Measurements from ENCODE around the gene ARHGEF28. TPM values are rescaled to one million over a fixed set of nuclear protein-coding genes. Genes with fewer than 3 reads are reported as not detected.

The ARHGEF28 gene
- polyA plus RNA-seq, 2 donors, result 5.9 to 6.5 TPM

- Histone ChIP-seq H3K9me3 (ENCODE audit: control insufficient read depth in 2 of 2, insufficient read depth in 1 of 2, low read depth in 1 of 2, low read length in 1 of 2) (no peaks in the 10 kb centered on the region), H3K27ac (ENCODE audit: low read depth in 2 of 2, low read length in 1 of 2) (no peak overlapping the region), H3K36me3 (ENCODE audit: control insufficient read depth in 2 of 2, insufficient read depth in 2 of 2, low read length in 1 of 2) (no peaks in the 10 kb centered on the region), H3K4me1 (ENCODE audit: control insufficient read depth in 2 of 2, insufficient read depth in 2 of 2, low read length in 1 of 2) (no peaks in the 10 kb centered on the region), H3K27me3 (ENCODE audit: control insufficient read depth in 1 of 2, insufficient read depth in 2 of 2, low read length in 2 of 2) (no peaks in the 10 kb centered on the region), H3K4me3 (ENCODE audit: low read depth in 1 of 2, low read length in 2 of 2) (no peak overlapping the region)
- 54 to 90% methylated on average over 2 of the region's 2 CpGs for WGBS, 2 donors
These were observed 151.2 kb downstream of the ARHGEF28 start for GRCh38 chr5:73777192-73777591.

DNA sequence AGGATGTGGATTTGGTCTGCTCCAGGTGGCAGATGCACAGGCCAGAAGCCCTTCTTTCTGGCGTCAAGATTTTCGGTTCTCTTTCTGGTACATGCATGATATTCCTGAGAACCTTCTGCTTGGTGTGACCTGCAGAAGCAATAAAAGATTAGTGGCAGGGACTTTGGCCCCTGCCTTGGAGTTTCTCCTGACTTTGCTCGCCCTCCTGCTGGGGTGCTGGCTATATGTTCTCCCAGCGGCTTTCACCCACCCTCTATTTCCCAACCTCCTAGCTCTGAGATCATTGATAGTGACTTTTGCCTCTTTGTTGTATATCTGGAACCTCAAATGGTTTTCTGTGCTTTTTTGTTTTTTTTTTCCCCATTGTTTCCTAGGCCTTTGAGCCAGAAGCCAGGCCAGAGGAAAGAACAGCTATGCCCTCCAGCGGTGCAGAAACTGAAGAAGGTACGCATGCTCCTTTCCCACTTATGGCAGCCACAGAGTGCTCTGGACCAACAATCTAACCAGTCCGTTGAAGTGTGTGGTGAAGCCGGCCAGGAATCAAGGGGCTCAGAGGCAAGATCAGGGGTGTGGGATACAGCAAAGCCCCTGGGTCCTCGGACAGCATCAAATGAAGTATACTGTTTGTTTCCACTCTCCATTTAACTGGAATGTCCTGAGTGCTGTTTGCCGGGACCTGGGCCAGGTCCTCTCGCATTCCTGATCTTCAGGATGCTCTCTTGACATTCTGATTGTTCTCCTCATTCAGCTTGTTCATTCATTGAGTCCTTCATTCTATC is 154.5 kb downstream of the ARHGEF28 start:
- H3K36me3 ChIP-seq (ENCODE audit: control insufficient read depth in 2 of 2, insufficient read depth in 2 of 2, low read length in 1 of 2), result no peaks in the 10 kb centered on the region
- H3K27ac ChIP-seq (ENCODE audit: low read depth in 2 of 2, low read length in 1 of 2), result no peak overlapping the region
- no peaks in the 10 kb centered on the region for H3K9me3 ChIP-seq (ENCODE audit: control insufficient read depth in 2 of 2, insufficient read depth in 1 of 2, low read depth in 1 of 2, low read length in 1 of 2)
- no peaks in the 10 kb centered on the region for H3K27me3 ChIP-seq (ENCODE audit: control insufficient read depth in 1 of 2, insufficient read depth in 2 of 2, low read length in 2 of 2)
- peaks cover 0 to 2% of the 10 kb centered on the region in 2 donors for H3K4me1 ChIP-seq (ENCODE audit: control insufficient read depth in 2 of 2, insufficient read depth in 2 of 2, low read length in 1 of 2)
- WGBS, 2 donors, result 80 to 85% methylated on average over 11 of the region's 11 CpGs
- no peak overlapping the region for H3K4me3 ChIP-seq (ENCODE audit: low read depth in 1 of 2, low read length in 2 of 2)

DNA sequence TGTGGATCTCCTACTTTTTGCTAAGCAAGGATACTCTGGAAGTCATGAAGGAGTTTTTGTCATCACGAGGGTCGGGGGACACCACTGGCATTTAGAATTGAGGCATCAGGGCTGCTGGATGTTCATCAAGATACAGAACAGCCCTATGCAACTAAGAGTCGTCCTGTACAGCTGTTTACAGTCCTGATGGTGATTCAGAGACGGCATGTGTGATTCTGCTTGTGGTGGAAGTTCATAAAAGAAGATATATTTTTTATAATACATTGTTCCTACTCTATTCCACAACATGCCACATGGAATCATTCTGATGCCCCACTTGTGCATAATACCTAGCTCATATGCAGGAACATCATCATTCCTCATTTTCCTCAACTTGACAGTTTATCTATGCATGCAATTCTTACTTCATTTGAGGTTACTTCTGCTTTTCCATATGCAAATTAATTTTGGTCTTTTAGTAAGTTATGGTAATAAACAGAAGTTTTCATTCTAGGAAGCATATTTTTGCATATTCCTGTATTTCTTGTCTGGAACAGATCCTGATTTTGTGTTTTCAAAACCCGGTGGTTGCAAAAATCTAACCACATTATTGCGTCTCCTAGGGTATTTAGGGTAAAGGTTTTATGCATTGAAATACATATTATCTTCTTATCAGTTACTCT is 155.2 kb downstream of the ARHGEF28 start:
- Histone ChIP-seq H3K36me3 (ENCODE audit: control insufficient read depth in 2 of 2, insufficient read depth in 2 of 2, low read length in 1 of 2) (no peaks in the 10 kb centered on the region), H3K27ac (ENCODE audit: low read depth in 2 of 2, low read length in 1 of 2) (no peak overlapping the region), H3K4me1 (ENCODE audit: control insufficient read depth in 2 of 2, insufficient read depth in 2 of 2, low read length in 1 of 2) (peaks cover 0 to 4% of the 10 kb centered on the region in 2 donors), H3K27me3 (ENCODE audit: control insufficient read depth in 1 of 2, insufficient read depth in 2 of 2, low read length in 2 of 2) (no peaks in the 10 kb centered on the region), H3K9me3 (ENCODE audit: control insufficient read depth in 2 of 2, insufficient read depth in 1 of 2, low read depth in 1 of 2, low read length in 1 of 2) (no peaks in the 10 kb centered on the region), H3K4me3 (ENCODE audit: low read depth in 1 of 2, low read length in 2 of 2) (no peak overlapping the region)
- 83 to 85% methylated on average over 6 of the region's 6 CpGs for WGBS, 2 donors

DNA sequence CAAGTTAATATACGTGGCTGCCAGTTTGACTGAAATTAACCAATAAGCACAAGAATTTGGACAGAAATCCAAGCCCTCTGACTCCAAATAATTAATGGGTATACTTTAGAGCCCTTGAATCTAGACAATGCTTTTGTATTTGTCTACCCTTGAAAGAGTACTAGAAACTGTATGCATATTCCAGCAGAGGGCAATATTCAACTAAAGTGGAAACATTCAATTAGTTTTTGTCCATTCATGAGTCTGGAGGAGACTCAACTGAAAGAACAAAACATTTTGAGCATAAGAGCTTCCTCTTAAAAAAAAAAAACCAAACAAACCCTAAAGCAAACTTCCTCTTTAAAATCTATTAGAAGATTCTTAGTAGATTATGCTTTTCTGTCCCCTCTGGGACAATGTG is 157.8 kb downstream of the ARHGEF28 start:
- H3K27ac ChIP-seq (ENCODE audit: low read depth in 2 of 2, low read length in 1 of 2), result no peak overlapping the region
- no peaks in the 10 kb centered on the region for H3K36me3 ChIP-seq (ENCODE audit: control insufficient read depth in 2 of 2, insufficient read depth in 2 of 2, low read length in 1 of 2)
- H3K4me1 ChIP-seq (ENCODE audit: control insufficient read depth in 2 of 2, insufficient read depth in 2 of 2, low read length in 1 of 2), result peaks cover 0 to 4% of the 10 kb centered on the region in 2 donors
- WGBS, 2 donors, result 65 to 66% methylated on average over 1 of the region's 1 CpG
- H3K9me3 ChIP-seq (ENCODE audit: control insufficient read depth in 2 of 2, insufficient read depth in 1 of 2, low read depth in 1 of 2, low read length in 1 of 2), result no peaks in the 10 kb centered on the region
- no peaks in the 10 kb centered on the region for H3K27me3 ChIP-seq (ENCODE audit: control insufficient read depth in 1 of 2, insufficient read depth in 2 of 2, low read length in 2 of 2)
- no peak overlapping the region for H3K4me3 ChIP-seq (ENCODE audit: low read depth in 1 of 2, low read length in 2 of 2)

DNA sequence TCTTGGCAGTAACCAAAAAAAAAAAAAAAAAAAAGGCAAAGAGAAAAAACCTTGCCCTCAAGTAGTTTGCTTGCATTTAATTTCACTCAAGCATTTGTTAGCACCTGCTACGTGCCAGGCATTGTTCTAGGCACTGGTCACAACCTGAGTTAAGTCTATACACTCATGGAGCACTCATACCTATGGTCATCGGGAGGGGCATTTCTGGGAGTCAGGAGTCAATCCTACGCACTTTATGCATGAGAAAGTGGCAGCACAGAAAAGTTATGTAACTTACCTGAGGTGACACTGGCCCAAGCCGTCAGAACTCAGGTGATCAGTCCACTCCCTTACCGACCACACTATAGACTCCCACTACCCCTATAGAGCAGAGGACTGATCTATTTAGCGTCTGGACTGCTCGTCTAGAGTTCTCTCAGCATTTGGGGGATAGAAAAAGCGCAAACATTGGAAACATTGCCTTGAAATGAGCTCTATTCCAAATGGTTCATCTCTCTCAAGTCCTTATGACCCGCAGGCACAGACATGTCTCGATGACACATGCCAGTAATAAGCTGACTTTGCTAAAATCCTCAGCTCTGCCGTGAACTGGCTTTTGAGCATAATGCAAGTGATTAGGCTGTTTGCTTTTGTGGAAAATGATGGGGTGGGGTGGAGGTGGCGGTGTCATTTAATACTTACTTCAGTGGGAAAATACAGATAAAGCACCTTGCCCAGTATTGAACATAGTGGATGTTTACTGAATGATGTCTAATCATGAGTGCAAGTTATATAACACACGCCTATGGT is 160.2 kb downstream of the ARHGEF28 start:
- H3K36me3 ChIP-seq (ENCODE audit: control insufficient read depth in 2 of 2, insufficient read depth in 2 of 2, low read length in 1 of 2), result no peaks in the 10 kb centered on the region
- 53 to 61% methylated on average over 13 of the region's 13 CpGs for WGBS, 2 donors
- peak overlapping the region; percentile 85 to 89 for H3K27ac ChIP-seq (ENCODE audit: low read depth in 2 of 2, low read length in 1 of 2)
- no peak overlapping the region for H3K4me3 ChIP-seq (ENCODE audit: low read depth in 1 of 2, low read length in 2 of 2)
- H3K4me1 ChIP-seq (ENCODE audit: control insufficient read depth in 2 of 2, insufficient read depth in 2 of 2, low read length in 1 of 2), result peaks cover 0 to 4% of the 10 kb centered on the region in 2 donors
- no peaks in the 10 kb centered on the region for H3K27me3 ChIP-seq (ENCODE audit: control insufficient read depth in 1 of 2, insufficient read depth in 2 of 2, low read length in 2 of 2)
- H3K9me3 ChIP-seq (ENCODE audit: control insufficient read depth in 2 of 2, insufficient read depth in 1 of 2, low read depth in 1 of 2, low read length in 1 of 2), result no peaks in the 10 kb centered on the region

DNA sequence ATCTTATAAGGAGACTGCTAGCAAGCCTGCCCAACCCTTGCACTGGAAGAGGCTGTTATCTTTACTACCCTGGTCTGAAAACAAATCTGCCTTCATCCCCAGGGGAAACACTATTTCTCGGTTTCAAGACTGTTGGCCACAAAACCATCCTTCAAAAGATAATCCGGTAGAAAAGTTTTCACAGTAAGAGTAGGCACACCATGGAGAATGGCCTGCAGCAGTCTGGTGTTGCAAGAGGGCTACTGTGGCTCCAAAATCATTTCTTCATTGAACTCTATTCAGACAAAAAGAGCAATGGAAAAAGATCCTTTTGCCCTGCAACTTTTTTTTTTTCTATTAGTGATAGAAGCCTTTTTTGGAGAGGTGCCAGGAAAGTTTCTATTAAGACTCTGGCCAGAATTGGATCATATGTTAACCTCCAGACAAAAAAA is 163.9 kb downstream of the ARHGEF28 start:
- no peaks in the 10 kb centered on the region for H3K27me3 ChIP-seq (ENCODE audit: control insufficient read depth in 1 of 2, insufficient read depth in 2 of 2, low read length in 2 of 2)
- 35 to 53% methylated on average over 2 of the region's 2 CpGs for WGBS, 2 donors
- H3K27ac ChIP-seq (ENCODE audit: low read depth in 2 of 2, low read length in 1 of 2), result no peak overlapping the region
- H3K4me3 ChIP-seq (ENCODE audit: low read depth in 1 of 2, low read length in 2 of 2), result no peak overlapping the region
- H3K9me3 ChIP-seq (ENCODE audit: control insufficient read depth in 2 of 2, insufficient read depth in 1 of 2, low read depth in 1 of 2, low read length in 1 of 2), result no peaks in the 10 kb centered on the region
- no peaks in the 10 kb centered on the region for H3K36me3 ChIP-seq (ENCODE audit: control insufficient read depth in 2 of 2, insufficient read depth in 2 of 2, low read length in 1 of 2)
- H3K4me1 ChIP-seq (ENCODE audit: control insufficient read depth in 2 of 2, insufficient read depth in 2 of 2, low read length in 1 of 2), result peaks cover 0 to 2% of the 10 kb centered on the region in 2 donors

GRCh38 chr5:73791389-73791788 is 165.4 kb downstream of the ARHGEF28 start:
- H3K4me1 ChIP-seq (ENCODE audit: control insufficient read depth in 2 of 2, insufficient read depth in 2 of 2, low read length in 1 of 2), result no peaks in the 10 kb centered on the region
- no peaks in the 10 kb centered on the region for H3K9me3 ChIP-seq (ENCODE audit: control insufficient read depth in 2 of 2, insufficient read depth in 1 of 2, low read depth in 1 of 2, low read length in 1 of 2)

DNA sequence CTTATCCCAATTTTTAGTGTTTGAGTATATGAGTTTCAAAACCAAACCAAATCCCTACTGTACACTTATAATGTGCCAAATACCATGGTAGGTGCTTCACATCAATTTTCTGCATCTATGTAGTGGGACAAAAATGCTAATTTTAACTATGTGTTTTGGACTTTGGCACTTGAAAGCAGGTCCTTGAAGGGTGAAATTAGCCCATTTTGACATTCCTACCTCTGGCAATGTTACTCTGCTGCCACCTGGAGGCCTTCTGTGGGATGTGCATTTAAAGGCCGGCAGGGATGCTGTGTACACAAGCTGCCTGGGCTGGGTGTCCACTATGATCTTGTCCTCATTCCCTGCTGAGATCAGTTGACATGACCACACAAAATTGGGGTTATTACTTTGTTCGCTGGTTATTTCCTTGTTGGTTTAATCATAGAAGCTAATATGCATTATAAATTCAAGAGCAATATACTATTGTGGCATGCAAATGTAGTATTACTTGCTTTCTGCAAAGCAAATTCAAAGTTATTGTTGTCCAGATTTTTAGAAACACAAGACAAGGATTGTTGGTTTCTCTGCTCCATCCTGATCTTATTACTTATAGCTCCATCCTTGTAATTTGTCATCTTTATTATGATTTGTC is 166.8 kb downstream of the ARHGEF28 start:
- Histone ChIP-seq H3K36me3 (ENCODE audit: control insufficient read depth in 2 of 2, insufficient read depth in 2 of 2, low read length in 1 of 2) (peaks cover 0 to 2% of the 10 kb centered on the region in 2 donors), H3K27ac (ENCODE audit: low read depth in 2 of 2, low read length in 1 of 2) (no peak overlapping the region), H3K4me3 (ENCODE audit: low read depth in 1 of 2, low read length in 2 of 2) (no peak overlapping the region), H3K9me3 (ENCODE audit: control insufficient read depth in 2 of 2, insufficient read depth in 1 of 2, low read depth in 1 of 2, low read length in 1 of 2) (no peaks in the 10 kb centered on the region), H3K4me1 (ENCODE audit: control insufficient read depth in 2 of 2, insufficient read depth in 2 of 2, low read length in 1 of 2) (no peaks in the 10 kb centered on the region), H3K27me3 (ENCODE audit: control insufficient read depth in 1 of 2, insufficient read depth in 2 of 2, low read length in 2 of 2) (no peaks in the 10 kb centered on the region)
- WGBS, 2 donors, result 0 to 1% methylated on average over 2 of the region's 2 CpGs

More at GRCh38 chr5:73791389-73791788, 165.4 kb downstream of the ARHGEF28 start:
- Histone ChIP-seq H3K36me3 (ENCODE audit: control insufficient read depth in 2 of 2, insufficient read depth in 2 of 2, low read length in 1 of 2) (no peaks in the 10 kb centered on the region), H3K4me3 (ENCODE audit: low read depth in 1 of 2, low read length in 2 of 2) (no peak overlapping the region), H3K27me3 (ENCODE audit: control insufficient read depth in 1 of 2, insufficient read depth in 2 of 2, low read length in 2 of 2) (no peaks in the 10 kb centered on the region), H3K27ac (ENCODE audit: low read depth in 2 of 2, low read length in 1 of 2) (no peak overlapping the region)
- WGBS, 2 donors, result 67 to 69% methylated on average over 4 of the region's 4 CpGs

DNA sequence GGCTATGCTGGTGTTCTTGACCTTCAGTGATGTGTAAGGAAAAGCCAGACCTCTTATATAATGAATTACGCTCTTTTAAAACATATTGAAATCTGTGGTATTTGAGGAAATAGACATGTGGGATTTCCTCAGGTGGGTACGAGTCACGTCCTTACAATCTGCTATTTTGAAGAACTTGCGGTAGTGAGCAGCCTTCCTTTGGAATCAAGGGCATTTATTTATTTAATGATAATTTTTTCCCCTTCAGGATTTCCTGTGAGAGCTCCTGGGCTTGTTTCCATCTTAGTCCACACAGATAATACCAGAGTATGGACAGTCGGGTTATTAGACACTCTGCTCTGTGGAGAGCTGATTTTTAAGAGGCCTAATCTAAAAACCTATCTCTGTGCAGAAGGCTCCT is 167.9 kb downstream of the ARHGEF28 start:
- Histone ChIP-seq H3K27me3 (ENCODE audit: control insufficient read depth in 1 of 2, insufficient read depth in 2 of 2, low read length in 2 of 2) (no peaks in the 10 kb centered on the region), H3K4me3 (ENCODE audit: low read depth in 1 of 2, low read length in 2 of 2) (no peak overlapping the region), H3K9me3 (ENCODE audit: control insufficient read depth in 2 of 2, insufficient read depth in 1 of 2, low read depth in 1 of 2, low read length in 1 of 2) (no peaks in the 10 kb centered on the region), H3K4me1 (ENCODE audit: control insufficient read depth in 2 of 2, insufficient read depth in 2 of 2, low read length in 1 of 2) (no peaks in the 10 kb centered on the region), H3K36me3 (ENCODE audit: control insufficient read depth in 2 of 2, insufficient read depth in 2 of 2, low read length in 1 of 2) (peaks cover 0 to 4% of the 10 kb centered on the region in 2 donors), H3K27ac (ENCODE audit: low read depth in 2 of 2, low read length in 1 of 2) (no peak overlapping the region)
- WGBS, 2 donors, result 72 to 78% methylated on average over 5 of the region's 5 CpGs
